Right hindlimb (tissue), 1 donor: ENCODE data around the gene ATG16L2.
"Not testable (repeated sequence)": the region's sequence is repeated elsewhere in the genome, so short reads cannot be mapped to it uniquely, and the experiment has no call there.

ENCODE experiments used
- DNase-seq: peaks from one replicate; pipeline ENCODE4 v3.0.0-alpha.2; 2018

ATG16L2 gene

DNA sequence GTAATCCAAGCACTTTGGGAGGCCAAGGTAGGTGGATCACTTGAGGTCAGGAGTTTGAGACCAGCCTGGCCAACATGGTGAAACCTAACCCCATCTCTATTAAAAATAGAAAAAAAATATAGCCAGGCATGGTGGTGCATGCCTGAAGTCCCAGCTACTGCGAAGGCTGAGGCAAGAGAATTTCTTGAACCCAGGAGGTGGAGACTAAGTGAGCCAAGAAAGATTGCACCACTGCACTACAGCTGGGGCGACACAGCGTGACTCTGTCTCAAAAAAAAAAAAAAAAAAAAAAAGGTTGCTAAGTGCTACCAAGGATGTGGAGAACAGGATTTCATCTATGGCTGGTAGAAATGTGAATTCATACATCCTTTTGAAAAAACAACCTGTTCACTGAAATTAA is 36.6 kb downstream of the ATG16L2 start:
- no peak for DNase-seq

DNA sequence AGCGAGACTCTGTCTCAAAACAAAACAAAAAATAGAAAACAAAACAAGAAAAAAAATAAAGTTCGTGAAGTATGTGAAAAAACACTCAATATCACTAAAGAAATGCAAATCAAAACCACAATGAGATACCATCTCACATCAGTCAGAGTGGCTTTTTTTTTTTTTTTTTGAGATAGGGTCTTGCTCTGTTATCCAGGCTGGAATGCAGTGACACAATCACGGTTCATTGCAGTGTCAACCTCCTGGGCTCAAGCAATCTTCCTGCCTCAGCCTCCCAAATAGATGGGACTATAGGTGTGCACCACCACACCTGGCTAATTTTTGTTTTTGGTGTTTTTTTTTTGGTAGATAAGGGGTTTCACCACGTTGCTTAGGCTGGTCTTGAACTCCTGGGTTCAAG is 37.5 kb downstream of the ATG16L2 start:
- DNase-seq, result no peak

DNA sequence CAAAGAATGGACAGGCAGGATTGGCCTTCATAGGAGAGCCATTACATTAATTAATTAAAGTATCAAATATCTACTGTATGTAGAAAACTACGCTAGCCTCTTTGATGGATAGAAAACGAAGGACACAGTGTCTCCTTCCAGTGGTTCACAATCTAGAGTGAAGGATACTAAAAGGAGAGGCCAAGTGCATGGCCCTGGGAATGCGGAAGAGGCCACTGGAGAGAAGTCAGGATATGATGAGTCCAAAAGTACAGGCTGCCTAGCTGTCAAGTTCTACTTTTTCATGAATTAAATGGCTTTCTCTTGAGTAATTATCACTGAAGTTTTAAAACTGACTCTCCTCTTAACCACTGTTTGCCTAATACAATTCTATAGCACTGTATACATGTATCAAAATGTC is 41.9 kb downstream of the ATG16L2 start:
- no peak for DNase-seq

- no peak for DNase-seq
Observed at GRCh38 chr11:72856551-72857345, 42.5 kb downstream of the ATG16L2 start.

GRCh38 chr11:72858267-72858666 is 44.1 kb downstream of the ATG16L2 start:
- not testable (repeated sequence) for DNase-seq

GRCh38 chr11:72859126-72859525 is 44.9 kb downstream of the ATG16L2 start:
- DNase-seq, result no peak

DNA sequence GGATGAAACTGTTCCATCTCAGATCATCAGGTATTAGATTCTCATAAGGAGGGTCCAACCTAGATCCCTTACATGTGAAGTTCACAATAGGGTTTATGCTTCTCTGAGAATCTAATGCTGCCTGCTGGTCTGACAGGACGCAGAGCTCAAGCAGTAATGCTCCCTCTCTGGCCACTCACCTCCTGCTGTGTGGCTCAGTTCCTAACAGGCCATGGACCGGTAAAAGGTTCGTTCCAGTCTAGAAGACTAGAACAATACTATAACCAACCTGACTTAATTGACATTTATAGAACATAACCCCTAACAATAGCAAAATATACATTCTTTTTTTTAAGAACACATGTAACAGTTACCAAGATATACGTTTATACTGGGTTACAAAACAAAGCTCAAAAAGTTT is 45.8 kb downstream of the ATG16L2 start:
- no peak for DNase-seq

DNA sequence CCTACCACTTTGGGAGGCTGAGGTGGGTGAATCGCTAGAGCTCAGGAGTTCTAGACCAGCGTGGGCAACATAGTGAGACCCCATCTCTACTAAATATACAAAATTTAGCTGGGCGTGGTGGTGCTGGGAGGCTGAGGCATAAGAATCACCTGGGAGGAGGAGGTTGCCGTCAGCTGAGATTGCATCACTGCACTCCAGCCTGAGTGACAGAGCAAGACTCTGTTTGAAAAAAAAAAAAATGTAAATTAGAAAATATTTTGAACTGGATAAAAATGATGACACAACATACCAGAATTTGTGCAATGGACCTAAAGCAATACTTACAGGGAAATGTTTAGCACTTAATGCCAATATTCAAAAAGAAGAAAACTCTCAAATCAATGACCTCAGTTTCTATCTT is 46.4 kb downstream of the ATG16L2 start:
- no peak for DNase-seq

- no peak for DNase-seq
Observed at GRCh38 chr11:72863091-72863490, 48.9 kb downstream of the ATG16L2 start.

DNA sequence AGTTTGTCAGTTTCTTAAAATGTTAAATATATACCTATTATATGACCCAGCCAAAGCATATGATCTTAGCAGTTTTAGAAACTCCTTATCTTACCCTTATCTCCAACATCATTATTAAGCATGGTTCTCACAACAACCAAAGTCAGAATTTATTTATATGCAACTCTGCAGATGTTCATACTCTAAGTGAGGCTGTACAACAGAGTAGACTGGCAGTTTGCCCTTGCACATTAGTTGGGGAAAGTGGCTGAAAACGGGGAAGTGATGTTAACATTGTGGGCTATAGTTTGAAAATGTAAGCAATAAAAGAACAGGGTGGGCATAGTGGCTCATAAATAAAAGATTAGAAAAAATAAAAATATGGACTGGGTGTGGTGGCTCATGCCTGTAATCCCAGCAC is 49.7 kb downstream of the ATG16L2 start:
- DNase-seq, result no peak

DNA sequence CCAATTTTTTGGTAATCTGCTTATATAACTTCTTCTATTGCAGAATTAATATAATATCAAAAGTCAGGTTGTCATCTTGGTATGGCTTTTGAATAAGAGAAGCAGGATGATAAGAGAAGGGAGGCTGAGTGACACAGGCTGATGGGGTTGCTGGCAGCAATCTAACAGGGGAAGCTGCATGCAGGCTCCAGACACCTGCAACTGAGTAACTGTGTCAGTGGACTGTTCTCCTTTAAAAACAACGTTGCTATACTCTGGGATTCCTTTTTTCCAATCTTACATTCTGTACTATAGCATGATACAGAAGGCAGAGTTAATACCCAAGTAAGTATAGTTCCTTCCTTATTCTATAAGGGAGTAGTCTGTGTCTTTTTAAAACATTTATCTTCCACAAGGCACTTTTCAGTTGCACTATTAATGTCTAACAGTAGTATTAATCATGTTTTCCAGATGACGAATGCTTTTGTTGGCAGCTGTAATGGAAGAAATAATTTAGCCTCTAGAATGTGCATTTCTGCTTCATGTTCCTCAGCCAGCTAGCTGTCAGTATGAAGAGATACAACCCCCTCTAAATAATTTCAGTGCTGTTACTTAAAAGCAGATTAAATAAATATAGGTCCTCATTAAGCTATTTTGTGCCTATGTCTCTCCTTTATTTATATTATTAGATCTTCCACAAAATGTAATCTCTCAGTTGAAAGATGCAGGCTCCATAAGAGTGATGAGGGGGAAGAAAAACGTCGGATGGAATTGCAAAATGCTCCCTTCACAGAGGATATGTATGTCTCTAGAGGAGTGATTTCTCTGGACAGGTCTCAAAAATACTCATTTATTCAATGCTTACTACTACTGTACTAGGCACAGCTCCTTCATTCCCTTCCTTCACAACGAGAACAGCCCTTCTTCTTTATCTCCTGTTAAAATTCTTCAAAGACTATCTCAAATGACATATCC is 50.8 kb downstream of the ATG16L2 start:
- peak; percentile 26 for DNase-seq

DNA sequence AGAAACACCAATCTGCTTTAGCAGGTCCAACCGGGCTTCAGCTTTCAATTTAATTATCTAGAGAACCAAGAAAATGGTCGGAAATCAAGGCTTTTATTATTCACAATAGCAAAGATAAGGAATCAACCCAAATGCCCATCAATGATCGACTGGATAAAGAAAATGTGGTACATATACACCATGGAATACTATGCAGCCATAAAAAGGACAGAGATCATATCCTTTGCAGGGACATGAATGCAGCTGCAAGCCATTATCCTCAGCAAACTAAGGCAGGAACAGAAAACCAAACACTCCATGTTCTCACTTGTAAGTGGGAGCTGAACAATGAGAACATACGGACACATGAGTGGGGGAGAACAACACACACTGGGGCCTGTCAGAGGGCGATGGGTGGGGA is 53.8 kb downstream of the ATG16L2 start:
- DNase-seq, result no peak

DNA sequence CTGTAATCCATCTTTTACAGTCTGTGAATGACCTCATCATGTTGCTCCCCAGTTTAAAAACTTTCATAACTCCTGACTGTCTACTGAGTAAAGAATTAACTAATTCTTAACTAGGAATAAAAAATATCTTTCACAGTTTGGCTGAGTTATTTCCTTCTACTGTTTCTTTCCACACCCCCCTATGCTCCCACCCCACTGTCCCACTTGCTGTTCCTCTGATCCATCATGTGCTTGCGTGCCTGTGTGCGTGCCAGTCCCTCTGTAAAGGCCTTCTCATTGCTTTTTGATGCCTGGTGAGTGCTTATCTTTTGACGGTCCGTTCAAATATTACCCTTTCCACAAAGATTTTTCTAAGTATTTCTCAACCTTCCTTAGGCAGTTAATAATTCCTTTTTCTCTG is 55.6 kb downstream of the ATG16L2 start:
- no peak for DNase-seq

DNA sequence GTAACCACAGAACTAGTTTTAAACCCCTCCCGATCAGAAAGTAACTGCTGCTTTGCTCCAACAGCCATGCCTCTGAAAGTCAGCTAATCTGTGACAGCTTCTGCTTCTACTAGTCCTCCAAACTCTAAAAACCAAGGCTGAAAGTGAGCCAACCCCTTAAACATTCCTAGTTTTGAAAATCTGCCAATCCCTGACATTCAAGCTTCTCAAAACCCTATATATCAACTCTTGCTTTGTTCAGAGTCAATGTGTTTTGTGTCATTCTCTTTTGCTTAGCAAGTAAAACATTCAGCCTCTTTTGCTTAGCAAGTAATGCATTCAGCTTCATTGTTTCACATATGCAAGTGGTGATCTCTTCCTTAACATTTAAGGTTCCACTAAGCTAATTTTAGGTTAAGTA is 56.9 kb downstream of the ATG16L2 start:
- no peak for DNase-seq

DNA sequence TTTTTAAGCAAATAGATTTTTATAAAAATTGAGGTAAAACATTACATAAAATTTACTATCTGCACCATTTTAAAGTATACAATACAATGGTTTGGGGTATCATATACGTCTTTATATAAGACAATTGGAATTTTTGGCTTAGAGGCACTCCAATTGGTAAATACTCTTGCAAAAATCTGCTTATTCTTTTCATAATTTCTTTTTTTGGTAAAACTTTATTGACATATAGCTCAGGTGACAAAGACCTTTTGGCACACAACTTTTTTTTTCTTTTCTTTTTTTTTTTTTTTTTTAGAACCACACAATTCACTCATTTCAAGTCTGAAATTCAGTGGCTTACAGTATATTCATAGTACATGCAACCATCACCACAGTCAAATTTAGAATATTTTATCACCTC is 57.8 kb downstream of the ATG16L2 start:
- DNase-seq, result no peak

DNA sequence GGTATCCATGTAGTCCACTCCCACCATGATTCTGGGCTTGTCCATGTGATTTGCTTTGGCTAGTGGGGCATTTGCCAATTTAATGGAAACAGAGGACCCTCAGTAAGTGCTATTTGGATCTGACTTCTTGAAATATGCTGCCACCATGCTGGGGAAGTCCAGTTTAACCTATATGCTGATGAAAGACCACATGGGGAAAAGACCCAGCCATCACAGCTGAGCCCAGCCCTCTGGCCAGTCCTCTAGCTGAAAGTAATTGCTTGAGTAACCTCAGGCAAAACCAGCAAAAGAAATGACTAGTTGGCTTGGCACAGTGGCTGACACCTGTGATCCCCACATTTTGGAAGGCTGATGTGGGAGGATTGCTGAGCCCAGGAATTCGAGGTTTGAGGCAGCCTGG is 61.5 kb downstream of the ATG16L2 start:
- DNase-seq, result no peak

DNA sequence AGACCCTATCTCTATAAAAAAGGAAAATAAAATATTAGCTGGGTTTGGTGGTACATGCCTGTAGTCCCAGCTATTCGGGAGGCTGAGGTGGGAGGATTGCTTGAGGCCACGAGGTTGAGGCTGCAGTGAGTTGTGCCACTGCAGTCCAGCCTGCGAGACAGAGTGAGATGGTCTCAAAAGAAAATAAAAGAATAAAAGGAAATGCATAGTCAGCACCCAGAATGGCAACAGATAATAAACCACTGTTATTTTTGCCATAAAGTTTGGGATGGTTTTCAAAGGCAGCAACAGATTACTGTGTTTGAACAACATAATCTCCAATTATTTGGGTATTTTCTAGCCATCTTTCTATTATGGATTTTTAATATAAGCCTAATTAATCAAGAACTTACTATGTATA is 61.9 kb downstream of the ATG16L2 start:
- DNase-seq, result no peak
